ENCODE measurements around the gene AGPAT4. TPM values are rescaled to one million over a fixed set of nuclear protein-coding genes. Genes with fewer than 3 reads are reported as not detected.

AGPAT4 gene
- polyA plus RNA-seq, 12 donors, result 8.4 to 14.7 (median 10.7) TPM; not detected in 1

- no peak for DNase-seq
Observed at GRCh38 chr6:161117308-161117707, 156.6 kb downstream of the AGPAT4 start.

GRCh38 chr6:161116554-161116953, 157.3 kb downstream of the AGPAT4 start:
- DNase-seq, result no peak

- no peak for DNase-seq
Observed at GRCh38 chr6:161115468-161115867, 158.4 kb downstream of the AGPAT4 start.

GRCh38 chr6:161111261-161111660, 162.6 kb downstream of the AGPAT4 start:
- no peak for DNase-seq

- no peak for DNase-seq
Observed at GRCh38 chr6:161110028-161110779, 163.7 kb downstream of the AGPAT4 start.

GRCh38 chr6:161109366-161109765, 164.5 kb downstream of the AGPAT4 start:
- no peak for DNase-seq

GRCh38 chr6:161108916-161109315, 164.9 kb downstream of the AGPAT4 start:
- no peak for DNase-seq

- no peak for DNase-seq
Observed at GRCh38 chr6:161107779-161108730, 165.8 kb downstream of the AGPAT4 start.

- DNase-seq, result no peak
Observed at GRCh38 chr6:161105408-161105807, 168.5 kb downstream of the AGPAT4 start.

GRCh38 chr6:161104966-161105365, 168.9 kb downstream of the AGPAT4 start:
- no peak for DNase-seq

GRCh38 chr6:161103475-161103874, 170.4 kb downstream of the AGPAT4 start:
- no peak for DNase-seq

GRCh38 chr6:161101517-161101916, 172.3 kb downstream of the AGPAT4 start:
- no peak for DNase-seq

GRCh38 chr6:161100072-161100471, 173.8 kb downstream of the AGPAT4 start:
- no peak for DNase-seq

GRCh38 chr6:161095916-161096315, 177.9 kb downstream of the AGPAT4 start:
- no peak for DNase-seq

GRCh38 chr6:161094955-161095354, 178.9 kb downstream of the AGPAT4 start:
- DNase-seq, result no peak

- DNase-seq, result no peak
Observed at GRCh38 chr6:161091972-161092701, 181.7 kb downstream of the AGPAT4 start.

- DNase-seq, result no peak
Observed at GRCh38 chr6:161091151-161091550, 182.7 kb downstream of the AGPAT4 start.

- DNase-seq, result no peak
Observed at GRCh38 chr6:161088676-161089328, 185.1 kb downstream of the AGPAT4 start.

- DNase-seq, result no peak
Observed at GRCh38 chr6:161085246-161085645, 188.6 kb downstream of the AGPAT4 start.

GRCh38 chr6:161082215-161082614, 191.6 kb downstream of the AGPAT4 start:
- DNase-seq, result no peak

- DNase-seq, result no peak
Observed at GRCh38 chr6:161080263-161080970, 193.4 kb downstream of the AGPAT4 start.
